IPS-NIHi7 (cell line): Measurements from ENCODE around the gene MPP2.
"Not testable (repeated sequence)": the region's sequence is repeated elsewhere in the genome, so short reads cannot be mapped to it uniquely, and the experiment has no call there.

Experiments
- DNase-seq: peaks from one replicate; pipeline ENCODE4 v3.0.0; 2012; ENCODE audit warnings: mixed read lengths; ENCODE audit errors: extremely low spot score

Gene MPP2, protein sequence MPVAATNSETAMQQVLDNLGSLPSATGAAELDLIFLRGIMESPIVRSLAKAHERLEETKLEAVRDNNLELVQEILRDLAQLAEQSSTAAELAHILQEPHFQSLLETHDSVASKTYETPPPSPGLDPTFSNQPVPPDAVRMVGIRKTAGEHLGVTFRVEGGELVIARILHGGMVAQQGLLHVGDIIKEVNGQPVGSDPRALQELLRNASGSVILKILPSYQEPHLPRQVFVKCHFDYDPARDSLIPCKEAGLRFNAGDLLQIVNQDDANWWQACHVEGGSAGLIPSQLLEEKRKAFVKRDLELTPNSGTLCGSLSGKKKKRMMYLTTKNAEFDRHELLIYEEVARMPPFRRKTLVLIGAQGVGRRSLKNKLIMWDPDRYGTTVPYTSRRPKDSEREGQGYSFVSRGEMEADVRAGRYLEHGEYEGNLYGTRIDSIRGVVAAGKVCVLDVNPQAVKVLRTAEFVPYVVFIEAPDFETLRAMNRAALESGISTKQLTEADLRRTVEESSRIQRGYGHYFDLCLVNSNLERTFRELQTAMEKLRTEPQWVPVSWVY

DNA sequence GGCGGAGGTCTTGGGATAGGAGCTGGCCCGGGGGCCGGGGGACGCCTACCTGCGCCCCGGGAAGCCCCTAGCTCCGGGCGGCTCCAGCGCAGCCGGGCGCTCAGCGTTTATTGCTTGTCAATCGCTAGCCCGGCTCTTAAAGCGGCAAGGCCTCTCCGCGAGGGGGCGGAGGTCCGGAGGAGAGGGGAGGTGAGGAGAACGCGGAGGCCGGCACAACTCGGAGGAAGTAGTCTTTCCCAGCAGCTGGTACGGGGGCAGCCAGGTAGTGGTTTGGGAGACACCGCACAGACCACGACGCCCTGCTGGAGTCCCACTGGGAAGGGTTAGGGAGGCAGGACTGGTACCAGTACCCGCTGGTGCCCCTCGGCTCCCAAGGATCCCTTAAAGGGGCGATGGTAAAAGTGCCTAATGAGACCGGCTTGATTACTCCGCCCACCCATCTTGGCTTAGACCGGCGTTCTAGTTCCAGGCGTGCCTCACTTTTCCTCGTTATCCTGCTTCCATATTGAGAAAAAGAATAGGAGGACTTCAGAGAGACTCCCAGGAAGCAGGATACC is at the start of gene MPP2:
TSS of gene MPP2 (minus strand) at position 112 of the 557 bp plus-strand sequence. CDS start 3,076 bp downstream, outside the sequence.
- peak; percentile 85 for DNase-seq

DNA sequence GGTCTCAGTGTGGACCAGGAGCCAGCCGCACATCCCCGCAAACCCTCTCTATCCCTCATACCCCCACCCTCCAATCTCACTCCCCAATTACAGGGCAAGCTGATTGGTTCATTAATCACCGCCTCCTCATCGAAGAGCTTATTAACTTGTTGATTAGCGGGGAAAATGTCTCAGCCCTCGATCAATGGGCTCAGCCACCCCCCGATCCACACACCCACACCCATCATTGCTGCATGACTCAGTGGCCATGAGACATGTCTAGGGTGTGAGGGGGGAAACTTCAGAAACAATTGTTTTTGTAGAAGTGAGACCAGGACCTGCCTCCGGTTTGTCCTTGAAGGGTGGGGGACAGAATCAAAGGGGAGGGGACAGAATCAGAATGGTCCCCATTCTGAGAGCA is 48.9 kb upstream of the MPP2 start:
- no peak for DNase-seq

DNA sequence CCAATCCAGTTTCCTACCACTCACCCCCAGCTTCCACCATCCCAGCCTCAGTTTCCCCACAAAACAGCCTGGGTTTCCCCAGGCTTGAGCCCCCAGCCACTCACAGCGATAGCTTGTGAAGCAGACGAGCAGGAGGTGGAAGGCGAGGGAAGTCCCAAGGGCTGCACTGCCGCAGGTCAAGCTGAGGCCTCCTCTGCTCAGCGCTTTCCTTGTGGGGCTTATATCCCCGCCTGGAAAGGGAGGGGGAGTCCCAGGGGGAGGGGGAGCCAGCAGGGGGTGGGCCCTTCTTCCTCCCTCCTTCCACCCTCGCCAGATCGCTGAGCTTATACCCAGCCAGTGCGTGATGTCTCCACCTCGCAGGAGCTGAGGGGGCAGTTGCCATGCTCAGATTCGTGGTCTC is 46.4 kb upstream of the MPP2 start, which contains the start of gene PYY:
TSS of gene PYY (minus strand) at position 195 of the 400 bp plus-strand sequence. CDS start 457 bp downstream, outside the sequence.
- peak; percentile 35 for DNase-seq

DNA sequence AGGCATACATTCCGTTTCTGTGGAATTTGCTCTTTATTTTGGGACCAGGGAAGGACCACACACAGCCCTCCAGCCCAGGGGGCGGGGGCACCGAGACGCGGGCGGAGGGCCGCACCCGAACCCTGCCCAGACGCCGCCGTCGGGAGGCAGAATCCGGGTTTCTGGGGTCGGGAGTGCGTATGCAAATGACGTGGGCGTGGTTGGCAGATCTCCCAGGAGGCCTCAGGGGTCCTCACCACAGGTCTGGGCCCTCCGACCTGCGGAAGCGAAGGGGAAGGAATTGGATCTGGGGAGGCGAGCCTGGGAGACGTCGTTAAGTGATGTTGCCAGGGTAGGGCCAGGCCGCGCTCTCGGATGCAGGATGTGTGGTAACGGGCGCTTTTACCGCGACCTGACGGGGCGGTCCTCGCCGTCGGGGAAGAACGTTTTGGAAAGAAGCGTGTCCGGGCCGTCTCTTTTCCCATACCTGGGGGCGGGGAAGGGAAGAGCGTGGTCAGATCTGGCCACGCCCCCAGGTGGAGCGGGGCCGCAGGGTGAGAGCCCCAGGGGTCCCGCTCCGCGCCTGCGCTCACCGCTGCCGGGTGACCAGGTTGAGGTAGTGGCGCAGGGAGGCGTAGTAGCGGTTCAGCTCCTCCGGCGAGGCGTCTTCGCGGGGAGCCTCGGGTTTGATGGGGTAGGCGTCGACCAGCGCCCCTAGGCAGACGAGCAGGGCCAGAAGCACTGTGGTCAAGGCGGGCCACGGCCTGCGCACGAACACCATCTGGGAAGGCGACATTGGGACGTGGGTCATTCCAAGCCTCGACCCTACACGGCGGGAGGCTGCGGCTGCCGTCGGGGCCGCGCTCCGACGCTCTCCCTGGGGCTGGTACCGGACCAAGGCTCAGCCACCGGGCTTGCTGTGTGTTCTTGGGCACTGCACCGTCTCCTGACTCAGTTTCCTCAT is 45.7 kb upstream of the MPP2 start:
- DNase-seq: peak; percentile 90

DNA sequence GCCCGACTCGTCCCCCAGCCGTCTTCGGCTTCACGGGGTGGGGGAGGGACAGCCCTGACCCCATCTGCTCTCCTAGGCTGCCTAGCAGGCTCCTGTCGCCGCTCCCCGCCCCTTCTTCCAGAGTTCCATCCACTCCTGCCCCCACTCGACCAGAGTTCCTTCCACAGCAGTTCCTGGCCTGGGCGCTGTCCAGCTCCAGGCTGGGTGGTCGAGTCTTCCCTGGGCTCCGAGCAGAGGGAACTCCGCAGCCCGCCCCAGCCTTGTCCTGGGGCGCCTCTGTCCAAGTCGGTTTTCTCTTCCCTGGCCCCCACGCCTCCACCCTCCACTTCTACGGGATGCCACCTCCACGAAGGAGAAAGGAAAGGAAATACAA is 45.0 kb upstream of the MPP2 start:
- DNase-seq: peak; percentile 72

DNA sequence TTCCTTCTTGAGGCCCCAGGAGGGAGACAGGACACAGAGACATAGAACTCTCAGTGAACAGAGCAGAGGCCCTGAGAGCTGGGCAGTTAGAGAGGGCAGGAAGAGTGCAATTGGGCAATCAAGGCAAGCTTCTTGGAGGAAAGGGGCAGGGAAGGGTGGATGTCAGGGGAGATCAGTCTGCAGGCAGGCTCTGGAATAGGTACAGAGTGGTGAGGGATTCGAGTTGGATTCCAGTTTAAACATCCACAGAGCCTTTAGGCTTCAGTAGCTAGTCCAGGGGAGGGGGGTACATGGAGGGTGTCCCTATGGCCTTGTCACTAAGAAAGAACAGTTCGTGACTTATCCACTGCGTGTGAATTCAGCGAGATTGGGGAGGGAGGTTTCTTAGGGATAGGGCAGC is 44.4 kb upstream of the MPP2 start:
- no peak for DNase-seq

DNA sequence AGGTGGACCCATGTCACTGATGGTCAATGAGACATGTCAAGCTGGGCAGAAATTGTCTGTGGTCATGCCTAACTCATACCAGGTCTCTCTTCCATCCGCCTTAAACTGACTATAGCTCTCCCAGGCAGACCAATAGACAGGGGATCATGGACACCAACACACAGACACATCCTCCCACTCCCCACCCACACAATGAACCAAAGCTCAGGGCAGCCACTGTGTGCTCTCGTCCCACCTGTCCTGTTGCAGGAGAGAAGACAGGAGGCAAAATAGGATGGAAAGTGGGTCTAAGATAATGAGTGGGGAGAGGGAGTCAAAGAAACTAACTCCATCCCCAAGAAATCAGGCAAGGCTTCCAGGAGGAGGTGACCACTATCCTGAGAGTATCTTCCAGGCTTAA is 43.2 kb upstream of the MPP2 start:
- DNase-seq: no peak

DNA sequence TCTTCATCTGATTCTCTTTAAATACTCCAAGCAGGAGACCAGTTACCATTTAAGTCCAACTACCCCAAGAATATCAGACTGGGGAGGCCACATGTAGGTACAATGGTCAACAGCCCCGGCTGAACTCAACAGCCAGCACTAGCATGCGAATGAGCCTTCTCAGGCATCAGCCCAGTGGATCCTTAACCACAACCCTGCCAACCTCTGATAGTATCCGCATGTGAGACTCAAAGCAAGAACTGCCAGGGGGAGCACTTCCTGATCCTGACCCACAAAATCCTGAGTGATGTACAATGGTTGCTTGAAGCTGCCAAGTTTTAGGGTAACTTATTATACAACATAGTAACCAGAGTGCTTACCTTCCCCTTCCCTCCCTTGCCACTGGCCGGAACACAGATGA is 42.4 kb upstream of the MPP2 start:
- no peak for DNase-seq

DNA sequence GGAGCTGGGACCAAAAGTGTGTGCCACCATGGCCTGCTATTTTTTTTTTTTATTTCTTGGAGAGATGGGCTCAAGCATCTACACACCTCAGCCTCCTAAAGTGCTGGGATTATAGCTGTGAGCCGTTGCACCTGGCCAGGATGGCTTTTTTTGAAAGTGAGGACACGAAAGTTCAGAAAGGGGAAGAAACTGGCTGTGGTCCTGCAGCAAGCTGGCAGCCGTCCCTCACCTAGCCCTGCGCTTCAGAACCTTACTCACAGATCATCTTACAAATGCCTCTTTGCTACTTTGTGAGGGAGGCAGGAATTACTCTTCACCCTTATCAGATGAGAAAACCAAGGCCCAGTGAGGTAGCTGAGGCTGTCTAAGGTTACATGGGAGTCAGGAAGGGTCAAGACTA is 39.4 kb upstream of the MPP2 start:
- no peak for DNase-seq

DNA sequence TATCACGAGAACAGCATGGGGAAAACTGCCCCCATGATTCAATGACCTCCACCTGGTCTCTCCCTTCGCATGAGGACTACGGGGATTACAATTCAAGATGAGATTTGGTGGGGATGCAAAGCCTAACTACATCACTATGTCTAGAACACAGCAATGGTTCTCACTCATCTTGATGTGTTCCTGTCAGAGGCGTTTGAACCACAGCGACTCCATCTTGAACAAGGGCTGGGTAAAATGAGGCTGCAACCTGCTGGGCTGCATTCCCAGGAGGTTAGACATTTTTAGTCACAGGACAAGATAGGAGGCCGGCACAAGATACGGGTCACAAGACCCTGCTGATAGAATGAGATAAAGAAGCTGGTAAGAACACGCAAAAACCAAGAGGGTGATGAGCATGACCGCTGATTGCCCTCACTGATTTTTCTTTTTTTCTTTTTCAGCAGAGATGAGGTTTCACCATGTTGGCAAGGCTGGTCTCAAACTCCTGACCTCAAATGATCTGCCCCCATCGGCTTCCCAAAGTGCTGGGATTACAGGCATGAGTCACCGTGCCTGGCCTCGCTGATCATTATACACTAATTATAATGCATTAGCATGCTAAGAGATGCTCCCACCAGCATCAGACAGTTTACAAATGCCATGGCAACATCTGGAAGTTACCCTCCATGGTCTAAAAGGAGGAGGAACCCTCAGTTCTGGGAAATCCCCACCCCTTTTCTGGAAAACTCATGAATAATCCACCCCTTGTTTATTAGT is 37.9 kb upstream of the MPP2 start:
- DNase-seq: no peak

DNA sequence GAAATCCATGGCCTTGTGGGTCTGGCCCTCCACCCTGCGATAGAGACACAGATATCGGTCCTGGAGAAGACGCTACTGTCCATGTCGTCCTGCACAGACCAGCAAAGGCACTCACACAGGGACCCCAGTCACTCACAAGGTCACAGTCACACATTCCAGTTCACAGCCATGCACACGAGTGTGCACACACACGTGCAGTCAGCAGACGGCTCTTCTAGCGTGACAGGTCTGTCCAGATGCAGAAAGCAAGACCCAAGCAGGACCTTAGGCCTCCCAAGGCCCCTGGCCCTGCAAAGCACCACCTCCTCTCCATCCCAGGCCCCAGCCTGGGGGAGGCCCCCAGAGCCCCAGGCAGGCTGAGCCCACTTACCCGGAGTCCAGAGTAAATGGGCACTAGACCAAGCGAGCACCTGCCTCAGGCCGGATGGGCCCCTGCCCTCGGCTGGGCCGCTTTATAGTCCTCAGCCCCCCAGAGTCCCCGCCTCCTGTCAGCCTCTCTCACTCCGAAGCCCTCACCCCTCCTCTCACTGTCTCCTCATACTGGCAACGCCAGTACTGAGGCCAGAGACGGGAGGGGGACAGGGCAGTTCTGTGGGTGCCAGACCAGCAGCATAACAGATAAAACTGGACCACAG is 34.8 kb upstream of the MPP2 start, which contains the start of gene PPY:
TSS of gene PPY (minus strand) at position 426 of the 635 bp plus-strand sequence. CDS start 822 bp downstream, outside the sequence.
- no peak for DNase-seq

DNA sequence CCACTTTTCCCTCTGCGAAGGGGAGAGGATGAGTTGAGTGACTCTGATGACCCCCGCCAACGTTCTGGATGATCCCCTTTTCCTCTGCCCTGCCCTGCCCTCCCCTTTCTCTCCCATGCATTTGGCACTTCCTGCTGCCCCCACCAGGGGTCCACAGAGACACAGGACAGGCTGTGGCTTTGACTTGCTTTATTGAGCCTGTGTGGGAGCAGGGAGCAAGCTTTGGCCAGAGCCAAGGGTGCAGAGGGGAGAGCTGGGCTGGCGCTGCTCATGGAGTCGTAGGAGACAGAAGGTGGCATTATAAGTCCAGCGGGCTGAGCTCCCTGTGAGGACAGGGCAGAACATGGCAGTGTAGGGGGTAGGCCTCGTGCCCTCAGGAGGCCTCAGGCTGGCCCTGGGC is 33.3 kb upstream of the MPP2 start:
- DNase-seq: peak; percentile 65

DNA sequence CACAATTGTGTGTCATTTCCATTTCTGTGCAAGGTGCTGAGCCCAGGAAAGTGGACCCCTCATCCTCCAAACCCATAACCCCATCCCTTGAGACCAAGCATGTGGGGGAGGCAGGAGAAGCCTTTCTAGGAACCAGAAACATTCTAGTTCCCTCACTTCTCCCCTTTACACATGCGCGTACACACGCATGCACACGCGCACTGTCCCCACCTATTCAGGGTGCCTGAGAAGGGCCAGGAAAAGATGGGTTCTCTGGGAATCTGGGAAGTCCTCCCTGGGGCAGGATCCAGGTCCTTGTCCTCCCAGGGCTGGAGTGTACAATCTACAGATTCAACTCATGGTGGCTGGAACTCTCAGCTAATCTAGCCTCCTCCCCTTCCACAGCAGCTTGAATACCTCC is 32.5 kb upstream of the MPP2 start:
- DNase-seq: no peak

DNA sequence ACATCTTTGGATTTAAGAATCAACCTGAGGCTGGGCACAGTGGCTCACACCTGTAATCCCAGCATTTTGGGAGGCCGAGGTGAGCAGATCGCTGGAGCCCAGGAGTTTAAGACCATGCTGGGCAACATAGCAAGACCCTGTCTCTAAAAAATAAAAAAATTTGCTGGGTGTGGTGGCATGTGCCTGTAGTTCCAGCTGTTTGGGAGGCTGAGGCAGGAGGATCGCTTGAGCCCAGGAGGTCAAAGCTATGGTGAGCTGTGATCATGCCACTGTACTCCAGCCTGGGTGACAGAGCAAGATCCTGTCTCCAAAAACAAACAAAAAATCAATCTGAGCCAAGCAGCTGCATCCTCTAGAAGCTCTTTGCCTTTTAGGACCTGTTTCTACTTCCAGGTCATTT is 32.1 kb upstream of the MPP2 start:
- not testable (repeated sequence) for DNase-seq

DNA sequence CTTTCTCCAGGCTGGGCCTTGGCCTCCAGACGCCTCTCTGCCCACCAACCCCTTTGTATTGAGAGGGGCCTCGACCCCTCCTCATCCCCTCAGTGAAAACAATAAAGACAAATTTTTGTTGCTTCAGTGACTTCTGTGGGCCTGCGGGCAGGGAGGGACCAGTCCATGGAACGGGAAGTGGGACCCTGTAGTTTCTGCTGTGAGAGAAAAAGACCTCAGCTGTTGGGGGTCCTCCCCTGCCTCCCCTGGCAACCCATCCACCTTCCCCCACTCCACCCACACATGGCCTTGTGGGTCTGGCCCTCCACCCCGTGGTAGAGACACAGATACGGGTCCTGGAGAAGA is 31.5 kb upstream of the MPP2 start:
- DNase-seq: no peak

DNA sequence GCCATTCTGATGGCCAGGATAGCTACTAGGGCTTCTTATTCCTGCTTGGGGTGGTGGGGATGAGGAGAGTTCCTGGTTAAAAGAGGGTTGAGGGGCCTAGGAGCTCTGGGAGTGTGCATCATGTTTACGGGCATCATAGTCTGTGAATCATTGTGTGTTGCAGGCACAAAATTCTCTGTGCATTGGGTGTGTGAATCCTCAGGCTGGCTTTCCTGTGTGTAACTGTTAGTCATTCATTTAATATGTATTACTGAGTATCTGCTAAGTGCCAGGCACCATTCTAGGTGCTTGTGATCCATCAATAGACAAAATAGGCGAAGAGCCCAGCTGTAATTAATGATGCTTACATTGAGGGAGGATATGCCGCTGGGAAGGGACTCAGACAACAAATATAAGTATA is 29.1 kb upstream of the MPP2 start:
- no peak for DNase-seq

DNA sequence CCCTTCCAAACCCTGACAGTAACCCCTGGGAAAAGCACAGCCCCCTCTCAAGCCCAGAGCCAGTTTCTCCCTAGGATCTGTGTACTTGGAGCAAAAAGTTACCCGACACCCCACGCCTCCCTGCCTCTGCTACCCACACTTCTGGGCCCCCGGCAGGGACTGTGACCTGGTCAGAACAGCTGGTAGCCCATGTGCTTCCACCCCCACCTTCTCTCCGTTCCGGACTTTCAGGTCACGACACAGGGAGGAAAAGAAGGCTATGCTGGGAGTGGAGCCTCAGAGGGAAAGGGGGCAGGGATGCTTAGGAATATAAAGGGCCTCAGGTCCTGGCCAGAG is 28.6 kb upstream of the MPP2 start:
- no peak for DNase-seq

DNA sequence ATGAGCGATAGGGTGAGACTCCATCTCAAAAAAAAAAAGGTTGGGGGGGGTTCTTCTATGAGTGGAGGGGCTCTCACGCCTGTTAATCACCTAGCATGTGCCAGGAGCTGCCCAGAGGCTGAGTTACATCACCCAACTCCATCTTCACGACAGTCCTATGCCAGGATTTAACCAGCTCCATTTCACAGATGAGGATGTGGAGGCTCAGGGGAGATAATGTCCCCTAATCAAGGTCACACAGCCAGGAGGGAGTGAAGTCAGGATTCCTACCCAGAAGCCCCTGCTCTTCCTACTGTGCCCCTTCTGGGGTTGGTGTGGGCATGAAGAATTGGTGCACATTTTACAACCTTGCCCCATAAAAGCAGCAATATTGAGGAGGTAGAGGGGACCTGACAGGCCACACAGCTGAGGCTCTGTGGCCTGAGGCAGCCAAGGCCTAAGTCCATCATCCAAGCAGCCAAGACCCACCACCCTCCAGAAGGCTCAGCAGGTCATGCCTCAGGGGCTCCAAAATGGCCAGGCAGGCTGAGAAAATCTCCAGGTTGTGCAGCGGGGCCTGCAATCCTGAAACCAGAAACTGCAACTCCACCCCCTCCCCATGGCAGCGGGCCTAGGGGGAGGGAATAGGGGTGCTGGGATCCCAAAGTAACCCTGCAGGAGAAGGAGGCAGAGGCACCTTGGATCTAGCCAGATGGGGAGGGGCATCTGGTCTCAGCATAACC is 28.0 kb upstream of the MPP2 start:
- DNase-seq: no peak

DNA sequence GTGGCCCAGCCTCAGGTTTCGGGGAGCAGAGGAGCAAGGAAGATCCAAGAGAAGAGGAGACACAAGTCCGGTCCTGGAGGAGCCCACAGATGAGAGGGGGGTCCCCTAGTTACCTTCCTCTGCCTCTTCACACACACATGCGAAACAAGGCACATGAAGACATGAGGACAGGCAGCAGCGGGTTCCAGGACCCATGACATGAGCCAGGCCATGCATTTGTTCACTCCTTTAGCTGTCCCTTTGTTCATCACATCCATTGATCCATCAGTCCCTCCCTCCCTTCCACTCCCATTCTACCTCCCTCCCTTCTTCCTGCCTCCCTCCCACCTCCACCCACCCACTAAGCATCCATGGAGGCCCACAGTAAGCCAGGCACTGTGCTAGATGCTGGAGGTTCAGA is 25.6 kb upstream of the MPP2 start:
- DNase-seq: no peak

DNA sequence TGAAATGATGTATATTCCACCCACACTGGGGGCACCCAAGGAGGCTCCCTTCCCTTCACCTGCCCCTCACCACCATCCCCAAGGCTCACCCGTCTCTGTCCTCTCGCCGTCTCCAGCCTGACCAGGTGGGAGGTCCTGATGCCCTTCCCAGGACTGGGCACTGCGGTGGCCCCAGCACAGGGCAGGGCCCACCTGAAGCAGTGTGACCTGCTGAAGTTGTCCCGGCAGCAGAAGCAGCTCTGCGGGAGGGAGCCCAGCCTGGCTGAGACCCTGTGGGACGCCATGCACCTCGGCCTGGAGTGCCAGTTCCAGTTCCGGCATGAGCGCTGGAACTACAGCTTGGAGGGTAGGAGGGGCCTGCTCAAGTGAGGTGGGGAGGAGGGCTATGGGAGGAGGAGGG is 25.0 kb upstream of the MPP2 start:
- DNase-seq: no peak
